Loucy (cell line): ENCODE data around the gene C6.

Experiments used
- H2AFZ ChIP-seq: fragments of 200-600 bp; sonication (generic); 2 replicates; pipeline ENCODE4 v1.6.0; 2016; ENCODE audit warnings: antibody characterized with exemption, mild to moderate bottlenecking, low read length, moderate library complexity
- H3F3A ChIP-seq: fragments of 200-600 bp; 2 replicates; pipeline ENCODE4 v1.6.0; 2016; ENCODE audit warnings: antibody characterized with exemption, low read depth, mild to moderate bottlenecking
- H3K27me3 ChIP-seq: fragments of 200-600 bp; sonication (generic); 2 replicates; pipeline ENCODE4 v1.6.1; 2014; ENCODE audit warnings: low read length, mild to moderate bottlenecking; ENCODE audit not compliant: insufficient read depth, poor library complexity, severe bottlenecking
- H3K36me3 ChIP-seq: fragments of 200-600 bp; sonication (generic); 2 replicates; pipeline ENCODE4 v1.6.1; 2016; ENCODE audit warnings: low read length; ENCODE audit not compliant: insufficient read depth
- H3K4me1 ChIP-seq: fragments of 200-600 bp; sonication (generic); 2 replicates; pipeline ENCODE4 v1.5.1; 2014; ENCODE audit warnings: low read length, mild to moderate bottlenecking; ENCODE audit not compliant: insufficient read depth, poor library complexity, severe bottlenecking
- H3K4me2 ChIP-seq: fragments of 200-600 bp; sonication (generic); 2 replicates; pipeline ENCODE4 v1.6.0; 2014; ENCODE audit warnings: antibody characterized with exemption, low read length, low read depth, mild to moderate bottlenecking; ENCODE audit not compliant: poor library complexity, severe bottlenecking
- H3K4me3 ChIP-seq: fragments of 200-600 bp; sonication (generic); 2 replicates; pipeline ENCODE4 v1.5.1; 2014; ENCODE audit warnings: low read length, mild to moderate bottlenecking, mixed read lengths; ENCODE audit not compliant: poor library complexity, severe bottlenecking
- H3K79me2 ChIP-seq: fragments of 200-600 bp; sonication (generic); 2 replicates; pipeline ENCODE4 v1.6.1; 2014; ENCODE audit warnings: low read length; ENCODE audit not compliant: insufficient read depth
- H3K9ac ChIP-seq: fragments of 200-600 bp; sonication (generic); 2 replicates; pipeline ENCODE4 v1.6.0; 2014; ENCODE audit warnings: mild to moderate bottlenecking, low read depth, low read length, moderate library complexity; ENCODE audit not compliant: poor library complexity, severe bottlenecking
- H3K9me2 ChIP-seq: fragments of 200-600 bp; sonication (generic); replicated peaks from 2 replicates; pipeline ENCODE4 v1.6.1; 2016; ENCODE audit warnings: low read depth, low read length, mixed read lengths
- H3K9me3 ChIP-seq: fragments of 200-600 bp; sonication (generic); 2 replicates; pipeline ENCODE4 v1.6.1; 2014; ENCODE audit warnings: mild to moderate bottlenecking, antibody characterized with exemption, low read length, low read depth; ENCODE audit not compliant: insufficient read depth
- H4K20me1 ChIP-seq: fragments of 200-600 bp; sonication (generic); 2 replicates; pipeline ENCODE4 v1.6.0; 2014; ENCODE audit warnings: antibody characterized with exemption, low read length, mild to moderate bottlenecking; ENCODE audit not compliant: insufficient read depth, poor library complexity, severe bottlenecking
- CTCF ChIP-seq: fragments of 200-600 bp; sonication (generic); conservative IDR thresholded peaks from 2 replicates; pipeline ENCODE4 v1.5.1; 2014; ENCODE audit warnings: mild to moderate bottlenecking, antibody characterized with exemption, low read length
- EZH2phosphoT487 ChIP-seq: fragments of 200-600 bp; IDR thresholded peaks from 2 replicates; pipeline ENCODE4 v1.6.1; 2018; ENCODE audit warnings: antibody characterized with exemption, mild to moderate bottlenecking, moderate library complexity, borderline replicate concordance

C6 gene

GRCh38 chr5:41115281-41115680 lies 98.1 kb downstream of the C6 start:
- H3K4me2 ChIP-seq = no peak overlapping the region
- H3K9me2 ChIP-seq = no peaks in the 10 kb centered on the region
- no peak overlapping the region for H3K9ac ChIP-seq
- no peaks in the 10 kb centered on the region for H3K9me3 ChIP-seq
- no peak overlapping the region for H3K4me3 ChIP-seq
- no peaks in the 10 kb centered on the region for H3K27me3 ChIP-seq
- H3F3A ChIP-seq = no peaks in the 10 kb centered on the region
- no peaks in the 10 kb centered on the region for H4K20me1 ChIP-seq
- TF ChIP-seq CTCF (no peak), EZH2phosphoT487 (no peak)
- H3K36me3 ChIP-seq = no peaks in the 10 kb centered on the region
- no peaks in the 10 kb centered on the region for H3K79me2 ChIP-seq
- no peaks in the 10 kb centered on the region for H3K4me1 ChIP-seq
- H2AFZ ChIP-seq = no peak overlapping the region

GRCh38 chr5:41112486-41113455 lies 100.6 kb downstream of the C6 start:
- Histone ChIP-seq H4K20me1 (no peaks in the 10 kb centered on the region), H2AFZ (no peak overlapping the region), H3K27me3 (no peaks in the 10 kb centered on the region), H3K4me3 (no peak overlapping the region), H3F3A (no peaks in the 10 kb centered on the region), H3K4me1 (no peaks in the 10 kb centered on the region), H3K9me3 (no peaks in the 10 kb centered on the region), H3K36me3 (no peaks in the 10 kb centered on the region), H3K9ac (no peak overlapping the region), H3K79me2 (no peaks in the 10 kb centered on the region), H3K4me2 (no peak overlapping the region), H3K9me2 (no peaks in the 10 kb centered on the region)
- no peak for TF ChIP-seq CTCF
- TF ChIP-seq EZH2phosphoT487 = no peak

GRCh38 chr5:41109186-41109585 lies 104.1 kb downstream of the C6 start:
- H3K4me1 ChIP-seq = no peaks in the 10 kb centered on the region
- no peaks in the 10 kb centered on the region for H3K79me2 ChIP-seq
- TF ChIP-seq EZH2phosphoT487 = no peak
- TF ChIP-seq CTCF = no peak
- H3K9me2 ChIP-seq = no peaks in the 10 kb centered on the region
- H3K9me3 ChIP-seq = no peaks in the 10 kb centered on the region
- H4K20me1 ChIP-seq = no peaks in the 10 kb centered on the region
- H3K27me3 ChIP-seq = no peaks in the 10 kb centered on the region
- no peaks in the 10 kb centered on the region for H3F3A ChIP-seq
- no peak overlapping the region for H2AFZ ChIP-seq
- no peak overlapping the region for H3K9ac ChIP-seq
- no peaks in the 10 kb centered on the region for H3K36me3 ChIP-seq
- H3K4me2 ChIP-seq = no peak overlapping the region
- H3K4me3 ChIP-seq = no peak overlapping the region
